Fibroblast of mammary gland (primary cell): ENCODE measurements around the gene SERGEF.

ENCODE experiments used
- DNase-seq: peaks from one replicate; pipeline ENCODE4 v3.0.0-alpha.2; 2010; ENCODE audit warnings: low read depth
- H3K4me3 ChIP-seq: 2 replicates; pipeline ENCODE4 v1.5.1; 2011; ENCODE audit warnings: low read depth, mild to moderate bottlenecking, low read length, moderate library complexity; ENCODE audit not compliant: control insufficient read depth
- TF ChIP-seq, protein P1 (sequence below): conservative IDR thresholded peaks from 2 replicates; pipeline ENCODE4 v1.5.1; 2011; ENCODE audit warnings: low read depth, low read length, inconsistent platforms; ENCODE audit not compliant: control insufficient read depth, insufficient read depth

Gene SERGEF

DNA sequence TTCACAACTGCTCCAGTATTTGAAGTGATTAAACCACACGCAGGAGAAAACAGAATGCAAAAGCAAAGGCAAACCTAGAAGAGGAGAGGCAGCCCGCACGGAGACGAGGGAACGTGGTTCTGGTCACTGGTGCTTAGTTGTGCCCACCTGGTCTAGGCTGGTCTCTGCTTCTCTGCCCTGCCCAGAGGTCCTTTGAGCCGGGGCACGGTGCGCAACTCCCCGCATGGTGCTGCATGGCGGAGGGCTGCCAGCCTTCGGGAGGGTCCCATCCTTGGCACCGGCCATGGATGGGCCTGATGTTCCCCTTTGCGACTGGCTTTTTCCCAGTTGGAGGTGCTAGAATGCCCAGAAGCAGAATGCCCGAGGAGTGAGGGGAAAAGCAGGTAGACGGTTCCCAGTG is 232.2 kb downstream of the SERGEF start:
- TF ChIP-seq, protein P1, sequence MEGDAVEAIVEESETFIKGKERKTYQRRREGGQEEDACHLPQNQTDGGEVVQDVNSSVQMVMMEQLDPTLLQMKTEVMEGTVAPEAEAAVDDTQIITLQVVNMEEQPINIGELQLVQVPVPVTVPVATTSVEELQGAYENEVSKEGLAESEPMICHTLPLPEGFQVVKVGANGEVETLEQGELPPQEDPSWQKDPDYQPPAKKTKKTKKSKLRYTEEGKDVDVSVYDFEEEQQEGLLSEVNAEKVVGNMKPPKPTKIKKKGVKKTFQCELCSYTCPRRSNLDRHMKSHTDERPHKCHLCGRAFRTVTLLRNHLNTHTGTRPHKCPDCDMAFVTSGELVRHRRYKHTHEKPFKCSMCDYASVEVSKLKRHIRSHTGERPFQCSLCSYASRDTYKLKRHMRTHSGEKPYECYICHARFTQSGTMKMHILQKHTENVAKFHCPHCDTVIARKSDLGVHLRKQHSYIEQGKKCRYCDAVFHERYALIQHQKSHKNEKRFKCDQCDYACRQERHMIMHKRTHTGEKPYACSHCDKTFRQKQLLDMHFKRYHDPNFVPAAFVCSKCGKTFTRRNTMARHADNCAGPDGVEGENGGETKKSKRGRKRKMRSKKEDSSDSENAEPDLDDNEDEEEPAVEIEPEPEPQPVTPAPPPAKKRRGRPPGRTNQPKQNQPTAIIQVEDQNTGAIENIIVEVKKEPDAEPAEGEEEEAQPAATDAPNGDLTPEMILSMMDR = no peak
- DNase-seq = no peak

DNA sequence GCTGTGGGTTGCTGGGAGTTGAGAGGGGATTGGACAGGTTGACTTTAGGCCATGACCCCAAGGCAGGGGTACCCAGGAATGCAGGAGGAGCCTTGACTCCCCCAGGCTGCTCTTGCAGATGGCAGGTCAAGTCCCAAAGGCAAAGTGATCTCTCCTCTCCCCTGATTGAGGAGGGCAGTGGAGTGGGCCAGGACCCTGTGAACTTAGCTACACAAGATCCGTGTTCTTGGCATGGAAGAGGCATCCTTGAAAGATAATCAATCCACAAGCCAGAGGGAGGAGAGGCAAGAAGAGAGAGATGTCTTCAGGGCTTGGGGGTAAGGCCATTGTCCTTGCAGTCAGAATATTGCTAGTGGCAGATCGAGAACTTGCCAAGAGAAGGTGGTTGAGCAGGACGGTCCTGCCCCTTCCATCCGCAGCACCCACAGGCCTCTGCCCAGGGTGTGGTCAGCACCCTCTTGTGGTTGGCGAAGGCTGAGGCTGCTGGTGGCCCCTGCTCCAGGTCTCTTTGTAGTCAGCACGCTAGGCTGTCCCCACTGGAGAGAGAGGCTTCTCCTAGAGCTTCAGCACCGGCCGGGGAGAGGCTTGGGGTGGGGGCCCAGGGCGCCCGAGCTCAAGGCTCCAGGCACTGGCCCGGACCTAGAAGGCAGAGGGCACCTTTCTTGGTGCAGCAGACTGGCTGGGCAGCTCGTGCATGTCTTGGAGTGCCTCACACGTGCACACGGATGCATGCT is 232.8 kb downstream of the SERGEF start:
- TF ChIP-seq, protein P1 = no peak
- no peak for DNase-seq
- H3K4me3 ChIP-seq = no peak overlapping the region

More for the DNA sequence above, 232.2 kb downstream of the SERGEF start:
- no peak overlapping the region for H3K4me3 ChIP-seq

DNA sequence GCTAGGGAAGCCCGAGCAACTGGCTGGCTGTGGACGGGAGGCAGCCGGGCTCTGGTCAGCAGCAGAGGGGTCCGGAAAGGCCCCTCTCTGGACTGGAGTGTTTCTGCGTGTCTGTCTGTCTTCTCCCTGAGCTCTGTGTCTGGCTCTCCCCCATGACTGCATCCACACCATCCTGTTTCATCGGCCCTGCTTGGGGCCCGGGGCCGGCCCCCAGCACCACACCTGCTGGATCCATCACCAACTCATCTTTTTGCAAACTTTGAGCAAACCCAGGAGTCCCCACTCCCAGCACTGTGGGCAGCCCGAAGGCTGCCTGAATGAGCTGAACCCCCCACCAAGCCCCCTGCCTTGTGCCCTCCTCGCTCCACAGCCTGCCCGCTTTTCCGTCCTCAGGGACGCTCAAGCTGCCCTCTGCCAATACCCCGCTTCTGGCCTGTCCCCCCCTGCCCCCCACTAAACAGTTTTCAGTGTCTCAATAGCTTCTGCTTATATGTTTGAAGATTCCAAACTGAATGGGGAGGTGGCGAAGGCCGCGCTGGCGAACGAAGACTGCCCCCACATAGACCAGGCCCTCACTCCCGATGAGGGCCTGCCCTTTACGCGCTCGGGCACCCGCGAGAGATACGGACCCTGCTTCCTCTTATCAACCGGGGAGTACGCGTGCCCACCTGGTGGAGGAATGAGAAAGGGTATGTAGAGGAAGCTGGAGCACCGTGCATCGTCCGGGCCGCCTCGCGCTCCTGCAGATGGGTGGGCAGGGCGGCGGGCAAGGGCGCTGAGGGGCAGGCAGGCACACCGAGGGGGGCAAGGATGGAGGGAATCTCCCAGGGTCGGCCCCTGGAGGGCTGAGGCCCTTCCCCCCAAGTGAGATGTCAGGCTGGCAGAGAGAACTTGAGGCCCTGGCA is 233.6 kb downstream of the SERGEF start:
- H3K4me3 ChIP-seq = no peak overlapping the region
- DNase-seq = no peak
- TF ChIP-seq, protein P1 = no peak

DNA sequence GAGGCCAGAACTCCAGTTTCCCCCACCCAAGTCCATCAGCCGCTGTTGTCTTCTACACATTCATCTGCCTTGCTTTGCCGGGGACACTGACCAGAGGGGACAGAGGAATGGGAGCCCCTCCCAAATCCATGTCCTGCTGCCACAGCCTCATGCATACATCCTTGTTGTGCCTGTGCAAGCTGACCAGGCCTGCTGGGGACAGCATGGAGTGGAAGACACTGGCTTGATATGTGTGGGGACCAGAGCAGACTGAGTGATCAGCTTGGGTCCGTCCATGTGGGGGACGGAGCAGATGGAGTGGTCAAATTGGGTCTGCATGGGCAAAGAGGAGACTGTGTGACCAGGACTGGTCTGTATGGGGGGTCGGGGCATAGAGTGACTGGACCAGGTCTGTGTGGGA is 234.5 kb downstream of the SERGEF start:
- no peak for DNase-seq
- H3K4me3 ChIP-seq = no peak overlapping the region
- TF ChIP-seq, protein P1 = no peak

DNA sequence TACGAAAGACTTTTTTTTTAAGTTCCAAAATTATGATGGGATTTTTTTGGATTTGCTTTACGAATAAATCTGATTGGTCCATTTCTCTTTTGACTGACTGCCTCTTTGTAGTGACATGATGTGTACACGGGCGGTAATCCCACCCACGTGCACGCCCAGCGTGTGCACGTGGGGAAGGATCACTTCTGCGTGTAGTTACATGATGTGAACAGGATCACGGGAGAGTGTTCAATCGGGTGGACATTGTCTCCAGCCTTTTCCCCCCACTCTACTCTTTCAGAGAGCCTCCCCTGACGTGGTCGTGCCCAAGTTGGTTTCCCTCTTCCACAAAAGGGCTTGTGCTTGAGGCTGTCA is 235.1 kb downstream of the SERGEF start:
- TF ChIP-seq, protein P1 = no peak
- H3K4me3 ChIP-seq = no peak overlapping the region
- no peak for DNase-seq

DNA sequence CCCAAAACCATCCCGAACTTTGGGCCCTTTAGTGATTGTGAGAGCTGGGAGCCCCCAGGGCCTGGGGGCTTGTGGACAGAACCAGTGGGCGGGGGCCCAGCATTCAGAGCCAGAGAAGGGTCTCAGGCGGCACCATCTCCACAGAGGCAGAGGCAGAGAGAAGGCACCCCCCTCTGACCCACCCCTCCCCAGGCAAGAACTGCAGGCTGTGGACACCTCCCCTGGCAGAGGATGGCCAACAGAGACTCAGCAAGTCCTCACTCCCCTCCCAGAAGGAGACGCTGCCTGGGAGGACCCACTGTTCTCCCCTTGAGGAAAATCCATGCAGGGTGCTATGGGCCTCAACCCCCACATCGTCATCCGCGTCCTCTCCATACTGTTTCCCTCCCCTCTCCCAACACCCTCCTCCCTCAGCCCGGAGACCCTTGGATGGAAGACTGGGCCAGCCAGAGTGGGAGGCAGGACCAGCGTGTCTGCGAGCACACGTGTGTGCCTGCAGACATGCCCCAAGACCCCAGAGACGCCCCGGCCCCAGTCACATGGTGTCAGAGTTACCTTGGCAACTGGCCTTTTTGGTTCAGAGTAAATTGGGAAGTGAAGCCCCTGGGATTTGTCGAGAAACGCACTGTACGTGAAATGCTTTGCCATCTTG is 235.6 kb downstream of the SERGEF start:
- no peak overlapping the region for H3K4me3 ChIP-seq
- TF ChIP-seq, protein P1 = no peak
- no peak for DNase-seq
